NCI-H1048 (cell line): ENCODE results near the gene CLSTN1.

Experiments used
- DNase-seq: peaks from one replicate; lab custom pipeline; 2025; lab: John Stamatoyannopoulos, UW

The CLSTN1 gene

GRCh38 chr1:9823943-9824701, at the start of gene CLSTN1:
CLSTN1 (minus strand) TSS chr1:9823965; CDS start chr1:9823733, 232 bp downstream.
- DNase-seq, result peak; percentile 72

GRCh38 chr1:9873385-9873784, 49.6 kb upstream of the CLSTN1 start:
- DNase-seq, result no peak

- no peak for DNase-seq
Observed at GRCh38 chr1:9872430-9873165, 48.8 kb upstream of the CLSTN1 start.

- no peak for DNase-seq
Observed at GRCh38 chr1:9871707-9872425, 48.1 kb upstream of the CLSTN1 start.

- no peak for DNase-seq
Observed at GRCh38 chr1:9871021-9871420, 47.3 kb upstream of the CLSTN1 start.

DNA sequence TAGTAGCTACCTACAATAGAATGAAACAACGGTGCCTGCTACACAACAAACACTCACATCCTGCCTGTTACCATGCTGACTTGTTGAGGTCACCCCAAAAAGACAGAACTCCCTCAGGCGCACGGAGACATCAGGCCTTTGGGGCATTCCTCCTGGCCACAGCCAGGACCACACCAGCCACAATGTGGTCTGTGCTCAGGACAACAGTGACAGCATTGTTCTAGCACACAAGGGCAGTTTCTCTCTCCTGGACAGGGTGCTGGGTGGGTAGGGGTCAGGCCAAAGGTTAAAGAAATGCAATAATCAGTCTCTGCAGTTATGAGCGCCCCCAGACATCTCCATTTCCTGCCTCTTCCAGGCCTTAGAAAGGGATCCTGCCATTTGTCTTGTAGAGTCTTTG, 46.8 kb upstream of the CLSTN1 start:
- no peak for DNase-seq

- no peak for DNase-seq
Observed at GRCh38 chr1:9869831-9870251, 46.1 kb upstream of the CLSTN1 start.

GRCh38 chr1:9868244-9868590, 44.5 kb upstream of the CLSTN1 start:
- no peak for DNase-seq

DNA sequence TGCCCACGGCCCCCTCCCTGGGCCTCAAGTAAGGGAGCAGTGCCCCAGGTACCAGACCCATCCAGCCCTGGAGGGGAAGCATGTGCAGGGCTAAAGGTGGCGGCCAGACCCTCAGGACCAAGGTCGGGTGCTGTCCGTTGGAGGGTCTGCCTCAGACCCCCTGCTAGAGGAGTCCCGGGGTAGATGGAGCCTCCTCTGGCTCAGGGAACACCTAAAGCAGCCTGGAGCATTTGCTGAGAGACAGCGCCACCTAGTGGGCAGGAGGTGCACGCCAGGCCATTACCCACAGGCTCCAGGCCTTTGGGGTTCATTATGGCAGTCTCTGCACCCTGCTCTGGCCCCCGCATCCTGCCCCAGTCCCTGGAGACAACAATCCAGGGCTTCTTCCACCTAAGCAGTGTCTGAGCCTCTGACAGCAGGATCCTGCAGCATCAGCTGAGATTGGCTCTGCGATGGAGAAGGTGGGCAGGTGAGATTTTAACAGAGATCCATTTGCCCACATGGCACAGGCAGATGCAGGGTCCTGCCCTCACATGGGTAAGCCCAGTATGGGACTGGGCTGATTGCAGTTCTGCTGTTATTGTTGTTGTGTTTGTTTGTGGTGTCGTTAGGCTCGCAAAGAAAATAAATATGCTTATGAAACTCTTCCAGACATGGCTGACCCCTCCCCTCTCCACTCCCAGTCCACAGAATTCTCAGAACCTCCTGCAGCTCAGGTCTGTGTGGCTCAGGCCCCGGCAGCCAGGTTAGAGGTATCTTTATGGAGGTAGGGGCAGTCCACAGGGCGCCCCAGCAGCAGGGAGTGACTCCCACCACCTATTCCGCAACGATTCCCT, 43.9 kb upstream of the CLSTN1 start:
- peak; percentile 42 for DNase-seq

DNA sequence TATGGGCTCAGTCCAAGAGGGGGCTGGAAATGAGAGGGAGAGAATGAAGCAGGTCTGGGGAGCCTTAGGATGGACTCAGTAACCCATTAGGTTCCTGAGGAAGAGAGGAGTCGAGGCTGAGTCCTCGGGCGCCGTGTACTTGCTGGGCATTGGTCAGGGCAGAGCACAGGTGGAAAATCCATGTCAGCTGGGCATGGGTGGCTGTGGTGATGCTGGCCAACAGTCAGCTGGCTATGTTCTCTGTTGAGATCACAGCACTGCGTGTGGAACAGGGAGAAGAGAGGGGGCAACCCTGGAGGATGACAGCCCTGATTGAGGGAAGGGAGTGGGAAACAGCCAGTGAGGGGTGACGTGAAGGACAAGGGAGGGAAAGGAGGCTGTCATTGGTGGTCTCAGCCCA, 43.1 kb upstream of the CLSTN1 start:
- no peak for DNase-seq

- DNase-seq, result no peak
Observed at GRCh38 chr1:9865724-9866123, 42.0 kb upstream of the CLSTN1 start.

DNA sequence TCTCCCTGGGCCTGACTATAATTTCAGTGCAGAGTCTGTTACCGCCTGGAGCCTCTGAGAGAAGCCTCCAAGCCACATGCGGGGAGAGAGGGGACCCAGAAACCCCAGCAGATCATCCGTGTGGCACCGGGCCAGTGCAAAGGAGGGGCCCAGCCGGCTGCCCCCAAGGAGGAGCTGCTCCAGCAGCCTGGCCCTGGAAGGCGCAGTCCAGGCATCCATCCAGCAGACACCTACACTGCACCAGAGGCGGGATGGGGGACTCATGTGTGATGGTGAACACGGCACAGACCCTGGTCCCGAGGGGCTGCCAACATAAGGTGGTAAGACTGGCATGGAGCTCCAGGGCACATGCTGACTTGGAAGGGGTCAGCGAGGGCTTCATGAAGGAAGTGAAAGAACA, 39.6 kb upstream of the CLSTN1 start:
- no peak for DNase-seq

DNA sequence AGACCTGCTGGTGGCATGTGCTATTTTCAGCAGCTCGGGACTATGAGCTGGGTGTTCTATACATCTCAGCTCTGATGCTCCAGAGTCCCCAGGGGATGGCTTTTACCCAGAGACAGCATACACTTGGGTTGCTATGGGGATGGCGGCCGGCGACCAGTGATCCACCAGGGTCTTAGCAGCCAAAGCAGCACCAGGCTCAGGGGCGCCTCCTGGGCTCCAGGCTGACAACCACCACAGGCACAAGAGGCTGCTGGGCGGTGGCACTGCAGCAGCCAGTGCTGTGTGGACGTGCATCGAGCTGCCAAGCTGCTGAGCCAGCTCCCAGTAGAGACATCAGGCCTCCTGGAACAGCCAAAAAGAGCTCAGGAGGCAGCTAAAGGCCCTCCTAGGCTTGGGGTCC, 37.6 kb upstream of the CLSTN1 start:
- no peak for DNase-seq

GRCh38 chr1:9860887-9861286, 37.1 kb upstream of the CLSTN1 start:
- no peak for DNase-seq

GRCh38 chr1:9859281-9860014, 35.7 kb upstream of the CLSTN1 start:
- no peak for DNase-seq

- no peak for DNase-seq
Observed at GRCh38 chr1:9858293-9859035, 34.7 kb upstream of the CLSTN1 start.

- DNase-seq, result no peak
Observed at GRCh38 chr1:9855186-9855585, 31.4 kb upstream of the CLSTN1 start.

- DNase-seq, result no peak
Observed at GRCh38 chr1:9853249-9853595, 29.5 kb upstream of the CLSTN1 start.

GRCh38 chr1:9852410-9853248, 28.9 kb upstream of the CLSTN1 start:
- no peak for DNase-seq

GRCh38 chr1:9852004-9852403, 28.2 kb upstream of the CLSTN1 start:
- no peak for DNase-seq
